ENCODE results near the gene MYLIP.
"Not testable (repeated sequence)": the region's sequence is repeated elsewhere in the genome, so short reads cannot be mapped to it uniquely, and the experiment has no call there.

- TF ChIP-seq CTCF, POLR2AphosphoS5 (IDR thresholded peaks at IDR 0.05): not testable (repeated sequence)
Observed at GRCh38 chr6:16176600-16176999, 47.7 kb downstream of the MYLIP start.
